H9 (cell line): ENCODE measurements around the gene MPZL3. TPM values are rescaled to one million over a fixed set of nuclear protein-coding genes. Genes with fewer than 3 reads are reported as not detected.

Experiments
- DNase-seq: peaks from one replicate; pipeline ENCODE4 v3.0.0-alpha.2; 2017
- H2AFZ ChIP-seq: one replicate; pipeline ENCODE4 v1.6.1; 2013; ENCODE audit warnings: mild to moderate bottlenecking, low read length, control low read depth, moderate library complexity
- H2AK5ac ChIP-seq: 2 replicates; pipeline ENCODE4 v1.6.1; 2013; ENCODE audit warnings: low read length, control low read depth, mixed read lengths; ENCODE audit not compliant: insufficient read length
- H2BK120ac ChIP-seq: one replicate; pipeline ENCODE4 v1.6.1; 2013; ENCODE audit warnings: low read depth, mild to moderate bottlenecking, low read length, control low read depth, inconsistent platforms; ENCODE audit not compliant: poor library complexity, severe bottlenecking
- H2BK12ac ChIP-seq: 2 replicates; pipeline ENCODE4 v1.6.1; 2013; ENCODE audit warnings: low read length, control low read depth, mixed read lengths, low read depth; ENCODE audit not compliant: insufficient read length
- H2BK15ac ChIP-seq: 2 replicates; pipeline ENCODE4 v1.6.1; 2013; ENCODE audit warnings: low read depth, low read length, control low read depth
- H2BK20ac ChIP-seq: one replicate; pipeline ENCODE4 v1.6.1; 2013; ENCODE audit warnings: low read depth, mild to moderate bottlenecking, low read length, control low read depth, inconsistent platforms; ENCODE audit not compliant: poor library complexity, severe bottlenecking
- H2BK5ac ChIP-seq: 2 replicates; pipeline ENCODE4 v1.6.1; 2013; ENCODE audit warnings: low read length, control low read depth, mixed read lengths; ENCODE audit not compliant: insufficient read length
- H3K14ac ChIP-seq: 2 replicates; pipeline ENCODE4 v1.6.1; 2013; ENCODE audit warnings: low read length, control low read depth; ENCODE audit not compliant: insufficient read depth
- H3K18ac ChIP-seq: 2 replicates; pipeline ENCODE4 v1.6.1; 2013; ENCODE audit warnings: low read depth, mild to moderate bottlenecking, mixed read lengths, low read length, control low read depth; ENCODE audit not compliant: insufficient read length
- H3K23ac ChIP-seq: 2 replicates; pipeline ENCODE4 v1.6.1; 2013; ENCODE audit warnings: low read length, control low read depth, mixed read lengths, low read depth; ENCODE audit not compliant: insufficient read length
- H3K23me2 ChIP-seq: 2 replicates; pipeline ENCODE4 v1.6.1; 2013; ENCODE audit warnings: low read depth, mild to moderate bottlenecking, mixed read lengths, low read length, control low read depth; ENCODE audit not compliant: insufficient read length, poor library complexity, severe bottlenecking
- H3K27ac ChIP-seq: 2 replicates; pipeline ENCODE4 v1.5.1; 2013; ENCODE audit warnings: low read length, control low read depth, mixed read lengths, low read depth; ENCODE audit not compliant: insufficient read length
- H3K27me3 ChIP-seq: 2 replicates; pipeline ENCODE4 v1.6.1; 2013; ENCODE audit warnings: low read length, control low read depth, inconsistent platforms; ENCODE audit not compliant: insufficient read depth
- H3K4ac ChIP-seq: 2 replicates; pipeline ENCODE4 v1.6.1; 2013; ENCODE audit warnings: low read depth, mild to moderate bottlenecking, control low read depth, inconsistent platforms, low read length, moderate library complexity
- H3K4me1 ChIP-seq: 2 replicates; pipeline ENCODE4 v1.6.1; 2013; ENCODE audit warnings: low read length, control low read depth, inconsistent platforms; ENCODE audit not compliant: insufficient read depth
- H3K4me2 ChIP-seq: 2 replicates; pipeline ENCODE4 v1.6.1; 2013; ENCODE audit warnings: low read length, control low read depth, mixed read lengths; ENCODE audit not compliant: insufficient read length, insufficient read depth
- H3K56ac ChIP-seq: 2 replicates; pipeline ENCODE4 v1.6.1; 2013; ENCODE audit warnings: low read depth, mild to moderate bottlenecking, mixed read lengths, low read length, control low read depth; ENCODE audit not compliant: insufficient read length
- H3K79me1 ChIP-seq: 2 replicates; pipeline ENCODE4 v1.6.1; 2013; ENCODE audit warnings: low read depth, mild to moderate bottlenecking, moderate library complexity, low read length, control low read depth, inconsistent platforms; ENCODE audit not compliant: insufficient read depth, poor library complexity, severe bottlenecking
- H3K79me2 ChIP-seq: 2 replicates; pipeline ENCODE4 v1.6.1; 2013; ENCODE audit warnings: low read length, control low read depth, inconsistent platforms; ENCODE audit not compliant: insufficient read depth
- H3K9ac ChIP-seq: 2 replicates; pipeline ENCODE4 v1.6.1; 2013; ENCODE audit warnings: low read length, control low read depth, mixed read lengths; ENCODE audit not compliant: insufficient read length; ENCODE audit errors: extremely low read depth
- H3K9me3 ChIP-seq: one replicate; pipeline ENCODE4 v1.6.1; 2013; ENCODE audit warnings: low read depth, low read length, inconsistent platforms; ENCODE audit not compliant: control insufficient read depth
- H3T11ph ChIP-seq: one replicate; pipeline ENCODE4 v1.6.1; 2013; ENCODE audit warnings: mild to moderate bottlenecking, low read length, control low read depth, inconsistent platforms
- H4K20me1 ChIP-seq: one replicate; pipeline ENCODE4 v1.6.1; 2013; ENCODE audit not compliant: control insufficient read depth, insufficient read length, insufficient read depth
- H4K5ac ChIP-seq: 2 replicates; pipeline ENCODE4 v1.6.1; 2013; ENCODE audit warnings: low read depth, mild to moderate bottlenecking, mixed read lengths, low read length, control low read depth; ENCODE audit not compliant: insufficient read length
- H4K8ac ChIP-seq: replicated peaks from 2 replicates; pipeline ENCODE4 v1.6.1; 2013; ENCODE audit warnings: low read length, control low read depth, mixed read lengths, low read depth; ENCODE audit not compliant: insufficient read length
- H4K91ac ChIP-seq: 2 replicates; pipeline ENCODE4 v1.6.1; 2013; ENCODE audit warnings: low read depth, mild to moderate bottlenecking, moderate library complexity, mixed read lengths, low read length, control low read depth; ENCODE audit not compliant: insufficient read length
- H3K27ac Mint-ChIP-seq, 3 experiments: 2 replicates in 2 of 3; 3 replicates in 1 of 3; pipeline ENCODE4 v1.8.0; 2020 to 2021; ENCODE audit warnings: mixed read lengths in 3 of 3, mild to moderate bottlenecking in 1 of 3, moderate library complexity in 1 of 3
- H3K27me3 Mint-ChIP-seq: 2 replicates; pipeline ENCODE4 v1.8.0; 2021; ENCODE audit warnings: low read depth, mild to moderate bottlenecking, moderate library complexity, mixed read lengths
- H3K36me3 Mint-ChIP-seq, 3 experiments: 2 replicates in 2 of 3; 3 replicates in 1 of 3; pipeline ENCODE4 v1.8.0; 2020 to 2021; ENCODE audit warnings: low read depth in 3 of 3, mixed read lengths in 3 of 3; ENCODE audit not compliant: insufficient read depth in 1 of 3
- H3K4me1 Mint-ChIP-seq, 2 experiments: 2 replicates each; pipeline ENCODE4 v1.8.0; 2020; ENCODE audit warnings: mixed read lengths in 2 of 2
- H3K4me3 Mint-ChIP-seq, 2 experiments: 2 replicates in 1 of 2; 3 replicates in 1 of 2; pipeline ENCODE4 v1.8.0; 2020 to 2021; ENCODE audit warnings: mild to moderate bottlenecking in 2 of 2, mixed read lengths in 2 of 2, moderate library complexity in 1 of 2
- H3K9me3 Mint-ChIP-seq, 2 experiments: 2 replicates in 1 of 2; 3 replicates in 1 of 2; pipeline ENCODE4 v1.8.0; 2020; ENCODE audit warnings: mild to moderate bottlenecking in 2 of 2, mixed read lengths in 2 of 2, moderate library complexity in 1 of 2
- WGBS: extraction: QIAGEN DNeasy Blood & Tissue Kit; methylation state at CpG from one replicate; pipeline ENCODE4 v1.1.7; 2013; ENCODE audit warnings: missing lambda C conversion rate, low lambda C conversion rate, mixed read lengths; ENCODE audit not compliant: insufficient read length; ENCODE audit errors: extremely low coverage; 5-methylcytosine and 5-hydroxymethylcytosine counted together
- total RNA-seq: library from RNA; stranded (reverse); gene quantifications from 2 replicates; pipeline ENCODE4 v1.2.1, GENCODE V29; 2021
- TF ChIP-seq, protein P1 (sequence below): fragments of 200-600 bp; sonication (generic); conservative IDR thresholded peaks from 3 replicates; pipeline ENCODE4 v1.8.0; 2021; ENCODE audit warnings: antibody characterized with exemption, mild to moderate bottlenecking

MPZL3 gene
- total RNA-seq, 1 experiment from 2014 or later: 2.6 TPM

DNA sequence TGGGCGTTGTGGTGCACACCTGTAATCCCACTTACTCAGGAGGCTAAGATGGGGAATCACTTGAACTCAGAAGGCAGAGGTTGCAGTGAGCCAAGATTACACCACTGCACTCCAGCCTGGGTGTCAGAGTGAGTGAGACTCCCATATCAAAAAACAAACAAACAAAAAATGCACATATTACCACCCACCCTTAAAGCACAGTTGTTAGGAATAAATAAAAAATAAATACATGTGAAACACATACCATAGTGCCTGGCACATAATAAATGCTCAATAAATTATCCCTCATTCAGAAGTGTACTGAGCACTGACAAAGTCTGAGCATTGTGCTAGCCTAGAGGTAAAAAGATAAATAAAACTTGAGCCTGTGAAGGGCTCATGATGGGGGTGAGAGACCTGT, 18.3 kb downstream of the MPZL3 start:
- Histone ChIP-seq H4K91ac (no peak overlapping the region), H3K18ac (no peak overlapping the region), H3K4me1 (no peaks in the 10 kb centered on the region), H3K14ac (no peak overlapping the region), H3K56ac (no peak overlapping the region), H3K23me2 (no peaks in the 10 kb centered on the region), H2BK120ac (no peak overlapping the region), H4K8ac (no peak overlapping the region), H4K20me1 (no peaks in the 10 kb centered on the region), H3K79me2 (no peaks in the 10 kb centered on the region), H2BK20ac (no peak overlapping the region), H4K5ac (no peak overlapping the region), H3K4ac (no peak overlapping the region), H2AK5ac (no peak overlapping the region), H3K9me3 (no peaks in the 10 kb centered on the region), H3K23ac (no peak overlapping the region), H3K79me1 (no peaks in the 10 kb centered on the region), H2AFZ (no peak overlapping the region), H3T11ph (no peak overlapping the region), H3K9ac (no peak overlapping the region), H2BK15ac (no peak overlapping the region), H2BK5ac (no peak overlapping the region), H3K27ac (no peak overlapping the region), H3K4me2 (no peak overlapping the region), H3K27me3 (no peaks in the 10 kb centered on the region), H2BK12ac (no peak overlapping the region)
- H3K4me1 Mint-ChIP-seq: peaks cover 6 to 7% of the 10 kb centered on the region in 2 experiments
- H3K36me3 Mint-ChIP-seq: no peaks in the 10 kb centered on the region
- H3K27ac Mint-ChIP-seq: no peak overlapping the region
- no CpG with 5 or more reads among the region's 1 CpG for WGBS
- no peak for DNase-seq
- no peaks in the 10 kb centered on the region for H3K9me3 Mint-ChIP-seq
- H3K4me3 Mint-ChIP-seq: no peak overlapping the region
- TF ChIP-seq, protein P1, sequence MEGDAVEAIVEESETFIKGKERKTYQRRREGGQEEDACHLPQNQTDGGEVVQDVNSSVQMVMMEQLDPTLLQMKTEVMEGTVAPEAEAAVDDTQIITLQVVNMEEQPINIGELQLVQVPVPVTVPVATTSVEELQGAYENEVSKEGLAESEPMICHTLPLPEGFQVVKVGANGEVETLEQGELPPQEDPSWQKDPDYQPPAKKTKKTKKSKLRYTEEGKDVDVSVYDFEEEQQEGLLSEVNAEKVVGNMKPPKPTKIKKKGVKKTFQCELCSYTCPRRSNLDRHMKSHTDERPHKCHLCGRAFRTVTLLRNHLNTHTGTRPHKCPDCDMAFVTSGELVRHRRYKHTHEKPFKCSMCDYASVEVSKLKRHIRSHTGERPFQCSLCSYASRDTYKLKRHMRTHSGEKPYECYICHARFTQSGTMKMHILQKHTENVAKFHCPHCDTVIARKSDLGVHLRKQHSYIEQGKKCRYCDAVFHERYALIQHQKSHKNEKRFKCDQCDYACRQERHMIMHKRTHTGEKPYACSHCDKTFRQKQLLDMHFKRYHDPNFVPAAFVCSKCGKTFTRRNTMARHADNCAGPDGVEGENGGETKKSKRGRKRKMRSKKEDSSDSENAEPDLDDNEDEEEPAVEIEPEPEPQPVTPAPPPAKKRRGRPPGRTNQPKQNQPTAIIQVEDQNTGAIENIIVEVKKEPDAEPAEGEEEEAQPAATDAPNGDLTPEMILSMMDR: no peak
- H3K27me3 Mint-ChIP-seq: peaks cover 6% of the 10 kb centered on the region
